Retinal pigment epithelial cell (primary cell): ENCODE data around the gene CDK15.

Experiments
- DNase-seq: peaks from one replicate; pipeline ENCODE4 v3.0.0-alpha.2; 2010; ENCODE audit warnings: low read depth
- H3K4me3 ChIP-seq: 2 replicates; pipeline ENCODE4 v1.5.1; 2011; ENCODE audit warnings: mild to moderate bottlenecking, low read length, control low read depth, moderate library complexity
- CTCF ChIP-seq: conservative IDR thresholded peaks from 2 replicates; pipeline ENCODE4 v1.5.1; 2011; ENCODE audit warnings: low read depth, low read length, control low read depth, inconsistent platforms

The CDK15 gene

GRCh38 chr2:201860636-201861066 is 54.3 kb downstream of the CDK15 start:
- DNase-seq = no peak
- TF ChIP-seq CTCF = peak; percentile 85
- H3K4me3 ChIP-seq = no peak overlapping the region

- no peak for DNase-seq
- no peak overlapping the region for H3K4me3 ChIP-seq
- TF ChIP-seq CTCF = no peak
Observed at GRCh38 chr2:201862843-201863242, 56.5 kb downstream of the CDK15 start.

- TF ChIP-seq CTCF = no peak
- no peak for DNase-seq
- H3K4me3 ChIP-seq = no peak overlapping the region
Observed at GRCh38 chr2:201866643-201867473, 60.5 kb downstream of the CDK15 start.

- H3K4me3 ChIP-seq = no peak overlapping the region
- DNase-seq = no peak
- no peak for TF ChIP-seq CTCF
Observed at GRCh38 chr2:201871471-201871870, 65.1 kb downstream of the CDK15 start.

GRCh38 chr2:201872591-201872990 is 66.3 kb downstream of the CDK15 start:
- TF ChIP-seq CTCF = no peak
- H3K4me3 ChIP-seq = no peak overlapping the region
- DNase-seq = peak; percentile 58

GRCh38 chr2:201879996-201880395 is 73.7 kb downstream of the CDK15 start:
- TF ChIP-seq CTCF = no peak
- H3K4me3 ChIP-seq = no peak overlapping the region
- no peak for DNase-seq

- TF ChIP-seq CTCF = no peak
- no peak for DNase-seq
- H3K4me3 ChIP-seq = no peak overlapping the region
Observed at GRCh38 chr2:201880579-201880978, 74.2 kb downstream of the CDK15 start.
